Mesendoderm (in vitro differentiated cells): Measurements from ENCODE around the gene BRF1.
"Not testable (repeated sequence)": the region's sequence is repeated elsewhere in the genome, so short reads cannot be mapped to it uniquely, and the experiment has no call there.

ENCODE experiments used
- DNase-seq: peaks from one replicate; pipeline ENCODE4 v3.0.0; 2013
- H2AK5ac ChIP-seq: 2 replicates; pipeline ENCODE4 v1.6.1; 2013; ENCODE audit warnings: low read length, inconsistent platforms
- H2BK120ac ChIP-seq: 2 replicates; pipeline ENCODE4 v1.6.1; 2013; ENCODE audit warnings: low read depth, mild to moderate bottlenecking, low read length, moderate library complexity, mixed read lengths
- H2BK15ac ChIP-seq: replicated peaks from 2 replicates; pipeline ENCODE4 v1.6.1; 2013; ENCODE audit warnings: low read depth, mild to moderate bottlenecking, moderate library complexity
- H2BK5ac ChIP-seq: 2 replicates; pipeline ENCODE4 v1.6.1; 2013; ENCODE audit warnings: low read length, inconsistent platforms
- H3K18ac ChIP-seq: 2 replicates; pipeline ENCODE4 v1.6.1; 2013; ENCODE audit warnings: mild to moderate bottlenecking, low read length, mixed read lengths
- H3K23ac ChIP-seq: one replicate; pipeline ENCODE4 v1.6.1; 2013; ENCODE audit warnings: low read length
- H3K27ac ChIP-seq: 2 replicates; pipeline ENCODE4 v1.5.1; 2013; ENCODE audit warnings: low read depth, mild to moderate bottlenecking, inconsistent platforms, low read length, moderate library complexity
- H3K27me3 ChIP-seq: 2 replicates; pipeline ENCODE4 v1.6.1; 2013; ENCODE audit warnings: low read length, control low read depth, mild to moderate bottlenecking, inconsistent platforms; ENCODE audit not compliant: insufficient read depth, poor library complexity
- H3K36me3 ChIP-seq: 2 replicates; pipeline ENCODE4 v1.6.1; 2013; ENCODE audit warnings: low read length, inconsistent platforms; ENCODE audit not compliant: control insufficient read depth, insufficient read depth
- H3K4ac ChIP-seq: one replicate; pipeline ENCODE4 v1.6.1; 2013; ENCODE audit warnings: low read depth, mild to moderate bottlenecking, low read length, moderate library complexity
- H3K4me1 ChIP-seq: 2 replicates; pipeline ENCODE4 v1.6.1; 2013; ENCODE audit warnings: low read depth, low read length, inconsistent platforms; ENCODE audit not compliant: control insufficient read depth
- H3K4me2 ChIP-seq: 2 replicates; pipeline ENCODE4 v1.6.1; 2013; ENCODE audit warnings: low read length
- H3K4me3 ChIP-seq: 2 replicates; pipeline ENCODE4 v1.5.1; 2013; ENCODE audit warnings: mild to moderate bottlenecking, low read length
- H3K56ac ChIP-seq: one replicate; pipeline ENCODE4 v1.6.1; 2013; ENCODE audit warnings: low read length
- H3K79me1 ChIP-seq: 2 replicates; pipeline ENCODE4 v1.6.1; 2013; ENCODE audit warnings: low read length, inconsistent platforms
- H3K79me2 ChIP-seq: 2 replicates; pipeline ENCODE4 v1.6.1; 2013; ENCODE audit warnings: mild to moderate bottlenecking, low read length; ENCODE audit not compliant: control insufficient read depth, insufficient read depth
- H3K9ac ChIP-seq: 2 replicates; pipeline ENCODE4 v1.6.1; 2013; ENCODE audit warnings: low read length, inconsistent platforms
- H4K5ac ChIP-seq: one replicate; pipeline ENCODE4 v1.6.1; 2013; ENCODE audit warnings: low read length
- H4K8ac ChIP-seq: one replicate; pipeline ENCODE4 v1.6.1; 2013; ENCODE audit warnings: low read depth, mild to moderate bottlenecking, control low read depth, low read length, moderate library complexity
- WGBS: extraction: QIAGEN DNeasy Blood & Tissue Kit; methylation state at CpG from one replicate; pipeline ENCODE4 v1.1.7; 2013; ENCODE audit warnings: low lambda C conversion rate, missing lambda C conversion rate; ENCODE audit not compliant: insufficient coverage; ENCODE audit errors: extremely low coverage; 5-methylcytosine and 5-hydroxymethylcytosine counted together

The BRF1 gene

GRCh38 chr14:105329411-105330150, 28.8 kb upstream of the BRF1 start:
- Histone ChIP-seq H3K18ac (no peak overlapping the region), H3K27ac (no peak overlapping the region), H3K23ac (no peak overlapping the region), H3K4me1 (peaks cover 7% of the 10 kb centered on the region), H2AK5ac (no peak overlapping the region), H2BK15ac (no peak overlapping the region), H3K9ac (no peak overlapping the region), H3K79me2 (peaks cover 6% of the 10 kb centered on the region), H3K4me3 (no peak overlapping the region), H4K5ac (no peak overlapping the region), H3K79me1 (peaks cover 23% of the 10 kb centered on the region), H4K8ac (no peak overlapping the region), H2BK120ac (no peak overlapping the region), H3K4me2 (no peak overlapping the region), H3K56ac (no peak overlapping the region), H3K27me3 (no peaks in the 10 kb centered on the region), H2BK5ac (no peak overlapping the region), H3K36me3 (no peaks in the 10 kb centered on the region), H3K4ac (no peak overlapping the region)
- no peak for DNase-seq
- no CpG with 5 or more reads among the region's 17 CpGs for WGBS

GRCh38 chr14:105328678-105329390, 28.0 kb upstream of the BRF1 start:
- Histone ChIP-seq H3K4me3 (no peak overlapping the region), H3K23ac (no peak overlapping the region), H3K9ac (no peak overlapping the region), H3K27ac (no peak overlapping the region), H2BK15ac (no peak overlapping the region), H3K27me3 (no peaks in the 10 kb centered on the region), H3K79me1 (peaks cover 24% of the 10 kb centered on the region), H2BK5ac (no peak overlapping the region), H3K36me3 (no peaks in the 10 kb centered on the region), H3K18ac (no peak overlapping the region), H3K4me2 (no peak overlapping the region), H4K5ac (no peak overlapping the region), H3K4ac (no peak overlapping the region), H4K8ac (no peak overlapping the region), H3K79me2 (peaks cover 12% of the 10 kb centered on the region), H3K4me1 (peaks cover 7% of the 10 kb centered on the region), H2BK120ac (no peak overlapping the region), H3K56ac (no peak overlapping the region), H2AK5ac (no peak overlapping the region)
- WGBS = no CpG with 5 or more reads among the region's 15 CpGs
- no peak for DNase-seq

GRCh38 chr14:105328070-105328677, 27.4 kb upstream of the BRF1 start:
- Histone ChIP-seq H3K36me3 (no peaks in the 10 kb centered on the region), H2BK15ac (no peak overlapping the region), H3K27me3 (no peaks in the 10 kb centered on the region), H4K5ac (no peak overlapping the region), H3K9ac (no peak overlapping the region), H4K8ac (no peak overlapping the region), H3K23ac (no peak overlapping the region), H2BK5ac (no peak overlapping the region), H2AK5ac (no peak overlapping the region), H3K27ac (no peak overlapping the region), H3K4me2 (no peak overlapping the region), H2BK120ac (no peak overlapping the region), H3K56ac (no peak overlapping the region), H3K4me3 (no peak overlapping the region), H3K4me1 (peaks cover 7% of the 10 kb centered on the region), H3K79me1 (peaks cover 31% of the 10 kb centered on the region), H3K18ac (no peak overlapping the region), H3K79me2 (peaks cover 19% of the 10 kb centered on the region), H3K4ac (no peak overlapping the region)
- DNase-seq = no peak
- WGBS = no CpG with 5 or more reads among the region's 12 CpGs

- H3K4me3 ChIP-seq, H3K27ac ChIP-seq, H4K5ac ChIP-seq: not testable (repeated sequence)
These were observed 26.9 kb upstream of the BRF1 start for GRCh38 chr14:105327695-105328045.

GRCh38 chr14:105326891-105327694, 26.3 kb upstream of the BRF1 start:
- Histone ChIP-seq H3K27ac (no peak overlapping the region), H4K8ac (no peak overlapping the region), H3K79me1 (peaks cover 27% of the 10 kb centered on the region), H3K27me3 (no peaks in the 10 kb centered on the region), H2BK5ac (no peak overlapping the region), H3K18ac (no peak overlapping the region), H3K36me3 (no peaks in the 10 kb centered on the region), H3K79me2 (peaks cover 20% of the 10 kb centered on the region), H2AK5ac (no peak overlapping the region), H3K23ac (peak overlapping the region; percentile 35), H3K56ac (peak overlapping the region; percentile 34), H2BK120ac (no peak overlapping the region), H3K9ac (no peak overlapping the region), H2BK15ac (no peak overlapping the region), H3K4ac (no peak overlapping the region), H3K4me2 (no peak overlapping the region), H4K5ac (no peak overlapping the region), H3K4me1 (peaks cover 7% of the 10 kb centered on the region), H3K4me3 (no peak overlapping the region)
- peak; percentile 44 for DNase-seq
- WGBS = no CpG with 5 or more reads among the region's 34 CpGs

More at GRCh38 chr14:105327695-105328045, 26.9 kb upstream of the BRF1 start:
- not testable (repeated sequence) for H2BK5ac ChIP-seq, H3K4ac ChIP-seq, H3K4me1 ChIP-seq, H3K36me3 ChIP-seq, DNase-seq, H4K8ac ChIP-seq, H3K4me2 ChIP-seq, H2BK15ac ChIP-seq, H3K23ac ChIP-seq, H2BK120ac ChIP-seq, H3K18ac ChIP-seq, H3K56ac ChIP-seq, H2AK5ac ChIP-seq, H3K9ac ChIP-seq, H3K27me3 ChIP-seq
- Histone ChIP-seq H3K79me1 (peaks cover 30% of the 10 kb centered on the region), H3K79me2 (peaks cover 20% of the 10 kb centered on the region)
- no CpG with 5 or more reads among the region's 17 CpGs for WGBS
